Muscle of arm (tissue), 12 donors: ENCODE results near the gene TCHP. TPM values are rescaled to one million over a fixed set of nuclear protein-coding genes. Genes with fewer than 3 reads are reported as not detected.

Experiments used
- DNase-seq: peaks from one replicate; pipeline ENCODE4 v3.0.0-alpha.2; 2013
- polyA plus RNA-seq, 12 donors: library from polyadenylated mRNA; unstranded; fragments of 120-200 nt; gene quantifications; one replicate each; pipeline ENCODE4 v1.2.1, GENCODE V29; 2013; ENCODE audit not compliant: insufficient read length in 12 of 12

TCHP gene
- polyA plus RNA-seq, 12 donors = 11.5 to 39.5 (median 20.3) TPM; not detected in 1

DNA sequence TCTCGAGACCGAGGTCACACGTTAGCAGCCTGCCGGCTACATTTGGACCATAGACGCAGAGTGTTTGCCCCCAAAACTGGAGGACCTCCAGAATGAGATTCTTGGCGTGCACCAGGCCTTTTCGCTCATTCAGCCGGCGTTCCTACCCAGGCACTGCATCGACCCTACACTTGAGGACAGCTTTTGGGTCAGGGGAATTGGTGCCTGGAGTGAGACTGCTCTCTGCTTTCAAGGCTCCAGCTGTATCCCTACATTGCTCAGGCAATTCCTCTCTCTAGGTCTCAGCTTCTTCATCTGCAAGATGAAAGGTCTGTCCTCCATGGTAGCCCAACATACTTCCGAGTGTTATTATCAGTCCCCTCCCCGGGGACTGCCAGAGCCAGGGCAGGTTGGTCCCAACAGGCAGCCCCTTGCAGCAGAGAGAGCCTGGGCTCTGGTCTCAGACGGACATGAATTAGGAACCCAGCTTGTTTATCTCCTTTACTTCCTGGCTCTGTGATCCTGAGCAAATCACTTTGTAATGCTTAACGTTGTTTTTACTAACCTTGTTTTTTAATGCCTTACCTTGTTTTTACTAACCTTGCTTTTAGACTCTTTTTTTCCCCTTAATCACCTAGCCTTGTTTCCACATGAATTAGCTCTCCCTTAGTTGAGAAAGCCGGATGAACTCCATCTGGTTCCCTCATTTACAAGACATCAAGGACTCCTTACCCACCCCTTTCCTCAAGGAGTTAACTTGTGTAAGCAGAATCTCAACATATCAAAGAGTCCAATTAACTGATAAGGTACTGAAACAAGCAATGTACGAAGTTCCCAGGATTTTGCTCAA lies 892 bp downstream of the TCHP start:
- DNase-seq = no peak

DNA sequence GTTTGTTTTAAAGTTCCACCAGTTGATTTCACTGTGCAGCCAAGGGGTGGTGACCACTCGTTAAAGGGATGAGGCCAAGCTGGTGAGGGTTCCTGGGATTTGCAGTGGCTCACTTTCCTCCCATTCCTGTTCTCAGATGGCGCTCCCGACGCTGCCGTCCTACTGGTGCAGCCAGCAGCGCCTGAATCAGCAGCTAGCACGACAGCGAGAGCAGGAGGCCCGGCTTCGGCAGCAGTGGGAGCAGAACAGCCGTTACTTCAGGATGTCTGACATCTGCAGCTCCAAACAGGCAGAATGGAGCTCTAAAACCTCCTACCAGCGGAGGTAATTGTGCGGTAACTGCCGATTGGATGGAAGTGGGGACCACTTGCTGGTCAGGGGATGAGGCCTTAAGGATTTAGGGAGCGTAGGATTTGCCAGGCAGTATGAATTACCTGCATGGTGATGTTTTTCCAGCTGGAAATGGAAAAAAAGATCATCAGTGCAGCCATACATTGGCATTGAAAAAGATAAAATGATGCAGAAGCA lies 2.9 kb downstream of the TCHP start:
- DNase-seq = no peak

DNA sequence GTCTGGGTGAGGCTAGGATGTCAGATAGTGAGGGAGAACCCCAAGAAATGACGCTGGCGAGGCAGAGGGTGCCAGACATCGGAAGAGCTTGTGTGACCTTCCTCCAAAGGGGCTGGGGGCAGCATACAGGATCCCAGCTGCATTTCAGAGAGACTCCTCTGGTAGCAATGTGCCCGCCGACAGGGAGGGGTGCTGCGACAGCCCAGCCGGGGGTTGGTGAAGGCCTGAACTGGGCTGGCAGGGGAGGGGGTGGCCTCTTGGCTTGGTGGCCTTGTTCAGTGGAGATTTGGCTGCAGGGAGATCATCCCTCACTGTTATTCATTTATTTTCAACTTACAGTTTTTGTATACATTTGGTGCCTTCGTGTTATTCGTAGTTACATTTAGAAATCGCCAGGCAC lies 5.2 kb downstream of the TCHP start:
- DNase-seq = no peak

DNA sequence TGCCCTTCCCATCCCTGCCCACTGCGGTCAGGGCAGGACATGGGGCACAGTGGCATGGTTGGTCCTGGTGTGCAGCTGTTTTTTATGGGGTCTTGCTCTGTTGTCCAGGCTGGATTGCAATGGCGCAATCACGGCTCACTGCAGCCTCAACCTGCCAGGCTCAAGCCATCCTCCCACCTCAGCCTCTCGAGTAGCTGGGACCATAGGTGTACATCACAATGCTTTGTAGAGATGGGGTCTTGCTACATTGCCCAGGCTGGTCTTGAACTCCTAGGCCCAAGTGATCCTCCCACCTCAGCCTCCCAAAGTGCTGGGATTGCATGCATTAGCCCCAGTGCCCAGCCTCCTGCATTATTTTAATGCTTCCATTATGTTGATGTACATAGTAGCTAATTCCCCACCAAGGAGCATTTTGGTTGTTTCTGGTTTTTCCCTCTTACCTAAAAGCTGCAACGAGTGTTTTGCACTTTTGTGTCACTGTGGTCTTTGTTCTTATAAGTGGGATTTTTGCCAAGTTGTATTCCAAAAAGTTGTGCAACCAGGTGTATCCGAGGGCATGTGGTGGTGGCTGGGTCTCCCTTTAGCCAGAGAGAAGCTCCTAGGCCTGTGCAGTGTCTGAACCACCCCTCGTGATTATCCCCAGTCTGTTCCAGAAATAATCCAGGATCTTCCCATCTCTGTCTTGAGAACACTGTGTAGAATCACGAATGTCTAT lies 10.3 kb downstream of the TCHP start:
- no peak for DNase-seq

DNA sequence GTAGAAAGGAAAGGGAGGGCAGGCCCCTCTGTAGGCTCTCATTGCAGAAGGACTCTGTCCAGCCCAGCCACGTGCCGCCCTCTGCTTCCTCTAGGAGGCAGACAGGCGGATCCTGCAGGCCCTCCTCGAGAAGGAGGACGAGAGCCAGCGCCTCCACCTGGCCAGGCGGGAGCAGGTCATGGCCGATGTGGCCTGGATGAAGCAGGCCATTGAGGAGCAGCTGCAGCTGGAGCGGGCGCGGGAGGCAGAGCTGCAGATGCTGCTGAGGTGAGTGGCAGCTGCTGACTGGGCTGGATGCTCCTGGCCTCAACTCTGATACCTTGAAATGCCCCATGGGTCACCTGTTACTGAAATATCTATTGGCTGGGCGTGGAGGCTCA lies 10.9 kb downstream of the TCHP start:
- no peak for DNase-seq

DNA sequence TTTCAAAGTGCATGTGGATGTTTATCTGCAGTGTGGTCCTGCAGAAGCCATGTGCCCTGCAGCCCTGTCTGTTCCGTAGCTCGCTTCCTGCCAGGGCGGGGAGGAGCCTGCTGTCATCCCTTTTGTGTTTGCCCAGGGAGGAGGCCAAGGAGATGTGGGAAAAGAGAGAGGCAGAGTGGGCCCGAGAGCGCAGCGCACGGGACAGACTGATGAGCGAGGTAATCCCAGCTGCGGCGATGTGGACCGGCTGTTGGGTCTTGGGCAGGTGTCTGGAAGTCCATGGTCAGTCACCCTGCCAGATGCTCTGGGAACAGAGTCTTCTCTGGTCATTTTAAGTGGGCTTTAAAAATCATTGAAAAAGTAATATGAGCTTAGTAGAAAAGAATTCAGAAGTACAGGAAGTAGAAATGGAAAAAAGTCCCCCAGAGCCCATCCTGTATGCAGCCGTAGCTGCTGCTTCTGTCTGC lies 12.8 kb downstream of the TCHP start:
- peak; percentile 78 for DNase-seq

DNA sequence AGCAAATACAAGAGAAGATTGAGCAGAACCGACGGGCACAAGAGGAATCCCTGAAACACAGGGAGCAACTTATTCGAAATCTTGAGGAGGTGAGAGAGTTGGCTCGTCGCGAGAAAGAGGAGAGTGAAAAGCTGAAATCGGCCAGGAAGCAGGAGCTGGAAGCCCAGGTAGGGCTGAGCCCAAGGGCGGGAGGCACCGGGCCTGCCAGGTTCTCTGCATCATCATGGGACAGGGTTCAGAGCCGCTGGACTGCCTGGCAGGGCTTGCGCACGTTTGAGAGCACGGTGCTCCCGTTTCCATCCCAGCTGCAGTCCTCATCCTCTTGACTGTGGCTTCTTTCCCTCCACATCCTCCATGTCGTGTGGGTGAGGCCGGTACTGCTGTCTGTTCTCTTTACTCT lies 14.4 kb downstream of the TCHP start:
- DNase-seq = no peak

DNA sequence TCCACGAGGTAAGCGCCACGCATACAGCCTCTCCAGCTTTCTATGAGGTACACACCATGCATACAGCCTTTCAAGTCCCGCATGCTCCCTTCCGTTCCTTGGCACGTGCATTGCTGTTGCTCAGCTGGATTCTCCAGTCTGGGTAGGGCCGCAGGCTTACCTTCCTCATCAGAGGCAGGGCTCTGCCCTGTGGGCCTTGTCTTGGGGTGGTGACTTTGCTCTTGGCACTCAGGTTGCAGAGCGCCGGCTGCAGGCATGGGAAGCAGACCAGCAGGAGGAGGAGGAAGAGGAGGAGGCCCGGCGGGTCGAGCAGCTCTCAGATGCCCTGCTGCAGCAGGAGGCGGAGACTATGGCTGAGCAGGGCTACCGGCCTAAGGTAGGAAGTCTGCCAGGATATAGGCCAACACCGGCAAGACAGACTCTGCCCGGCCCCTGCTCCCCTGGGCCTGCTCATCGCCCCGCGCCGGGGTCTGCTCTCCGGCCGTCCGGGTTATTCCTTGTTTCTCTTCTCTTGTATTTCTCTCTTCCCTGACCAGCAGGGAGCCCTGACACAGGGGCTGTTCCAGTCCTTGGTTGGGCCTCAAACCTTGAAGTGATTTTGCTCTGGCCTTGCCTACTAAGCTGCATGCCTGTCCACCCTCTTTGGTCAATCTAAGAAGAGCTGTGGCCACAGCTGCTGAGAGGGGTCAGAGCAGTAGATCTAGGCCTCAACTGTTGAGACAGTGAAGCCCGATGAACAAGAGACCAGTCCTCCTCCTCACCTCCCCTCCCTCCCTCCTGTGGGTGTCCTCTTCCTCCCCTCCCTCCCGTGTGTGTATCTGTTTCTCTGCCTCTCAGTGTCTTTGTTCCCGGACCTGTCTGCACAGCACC lies 15.3 kb downstream of the TCHP start:
- no peak for DNase-seq

DNA sequence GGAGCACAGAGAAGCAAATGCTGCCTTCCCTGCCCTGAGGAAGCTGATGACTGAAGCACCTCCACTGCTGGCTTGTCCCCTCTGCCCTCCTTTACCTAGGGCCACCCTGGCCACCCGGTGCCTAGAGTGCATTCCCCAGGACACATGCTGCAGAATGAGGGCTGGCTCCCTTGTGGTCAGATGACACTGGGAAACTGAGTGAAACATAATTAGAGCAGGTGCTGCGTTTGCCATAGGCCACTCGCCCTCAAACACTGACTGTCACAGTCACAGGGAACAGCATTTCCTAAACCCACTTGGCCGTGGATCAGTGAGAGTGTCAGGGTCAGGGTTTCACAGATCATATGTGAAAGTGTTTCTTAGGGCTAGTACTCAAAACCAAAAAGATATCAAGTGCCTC lies 16.0 kb downstream of the TCHP start:
- DNase-seq = no peak

DNA sequence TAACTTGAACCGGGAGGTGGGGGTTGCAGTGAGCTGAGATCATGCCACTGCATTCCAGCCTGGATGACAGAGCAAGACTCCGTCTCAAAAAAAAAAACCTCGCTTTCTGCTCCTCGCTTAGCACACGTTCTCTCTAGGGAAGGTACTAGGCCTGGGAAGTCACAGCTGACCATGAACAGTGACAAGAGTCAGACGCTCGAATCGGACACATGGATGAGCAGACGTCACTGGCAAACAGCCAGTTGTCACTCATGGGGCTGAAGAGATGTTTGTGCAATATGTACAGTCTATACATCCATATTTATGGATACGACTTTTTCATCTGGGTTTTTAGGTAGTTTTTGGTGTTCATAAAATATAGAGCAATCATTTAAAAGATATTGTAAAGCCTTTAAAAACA lies 19.4 kb downstream of the TCHP start:
- no peak for DNase-seq

DNA sequence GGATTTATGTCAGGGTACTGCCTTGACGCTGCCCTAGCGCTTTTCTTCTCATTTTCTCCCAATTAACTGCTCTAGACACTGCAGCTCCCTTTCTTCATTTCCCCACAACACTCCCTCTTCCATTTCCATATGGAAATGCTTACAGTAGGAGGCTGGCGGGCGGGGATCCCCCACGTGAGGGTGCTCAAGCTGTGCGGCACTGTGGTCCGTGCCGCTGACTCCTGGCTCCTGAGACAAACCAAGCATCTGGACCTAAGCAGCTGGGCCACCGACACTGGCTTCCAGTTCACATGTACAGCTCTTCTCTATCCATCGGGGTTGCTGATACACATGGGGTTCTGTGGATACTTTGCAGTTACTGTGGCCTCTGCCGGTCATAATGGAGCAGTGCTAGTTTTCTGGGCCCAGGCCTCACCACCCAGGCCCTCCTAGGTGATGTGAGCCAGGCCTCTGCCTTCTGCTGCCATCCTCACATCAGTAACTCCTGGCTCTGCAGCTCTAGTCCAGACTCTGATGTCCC lies 20.2 kb downstream of the TCHP start:
- no peak for DNase-seq

DNA sequence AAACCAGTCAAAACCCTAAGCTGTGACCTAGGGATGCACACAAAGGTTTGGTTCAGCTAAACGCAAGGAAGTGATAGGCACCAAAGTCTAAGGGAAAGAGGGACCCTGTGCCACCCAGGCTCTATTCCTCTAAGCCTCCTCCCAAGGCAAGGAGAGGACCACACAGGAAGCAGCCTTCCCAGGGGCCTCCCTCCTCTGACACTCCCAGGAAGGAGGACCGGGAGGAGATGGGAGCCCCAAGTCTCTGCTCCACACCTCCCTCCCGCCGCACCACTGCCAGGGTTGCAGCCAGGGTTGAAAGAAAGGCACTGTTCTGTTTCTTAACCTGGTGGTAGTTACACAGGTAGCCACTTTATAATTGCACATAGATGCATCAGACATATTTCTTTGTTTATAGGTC lies 21.9 kb downstream of the TCHP start:
- no peak for DNase-seq

DNA sequence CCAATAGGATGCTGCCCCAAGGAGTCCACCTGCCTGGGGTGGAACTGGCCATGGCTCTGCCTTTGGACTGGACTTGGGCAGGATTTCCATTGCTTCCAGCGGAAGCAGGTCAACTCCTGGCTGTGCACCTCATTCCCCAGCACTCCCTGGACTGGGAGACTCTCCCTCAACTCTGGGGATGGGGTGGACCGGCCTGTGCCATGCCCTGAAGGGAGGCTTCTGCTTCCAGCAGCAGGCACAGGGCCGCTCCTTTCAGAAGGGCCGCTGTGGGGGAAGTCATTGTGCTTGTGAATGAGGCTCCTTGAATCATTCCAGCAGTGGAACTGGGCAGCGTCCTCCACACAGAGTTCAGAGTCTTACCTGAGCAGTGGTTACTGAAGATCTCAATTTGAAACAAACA lies 23.0 kb downstream of the TCHP start:
- DNase-seq = no peak

DNA sequence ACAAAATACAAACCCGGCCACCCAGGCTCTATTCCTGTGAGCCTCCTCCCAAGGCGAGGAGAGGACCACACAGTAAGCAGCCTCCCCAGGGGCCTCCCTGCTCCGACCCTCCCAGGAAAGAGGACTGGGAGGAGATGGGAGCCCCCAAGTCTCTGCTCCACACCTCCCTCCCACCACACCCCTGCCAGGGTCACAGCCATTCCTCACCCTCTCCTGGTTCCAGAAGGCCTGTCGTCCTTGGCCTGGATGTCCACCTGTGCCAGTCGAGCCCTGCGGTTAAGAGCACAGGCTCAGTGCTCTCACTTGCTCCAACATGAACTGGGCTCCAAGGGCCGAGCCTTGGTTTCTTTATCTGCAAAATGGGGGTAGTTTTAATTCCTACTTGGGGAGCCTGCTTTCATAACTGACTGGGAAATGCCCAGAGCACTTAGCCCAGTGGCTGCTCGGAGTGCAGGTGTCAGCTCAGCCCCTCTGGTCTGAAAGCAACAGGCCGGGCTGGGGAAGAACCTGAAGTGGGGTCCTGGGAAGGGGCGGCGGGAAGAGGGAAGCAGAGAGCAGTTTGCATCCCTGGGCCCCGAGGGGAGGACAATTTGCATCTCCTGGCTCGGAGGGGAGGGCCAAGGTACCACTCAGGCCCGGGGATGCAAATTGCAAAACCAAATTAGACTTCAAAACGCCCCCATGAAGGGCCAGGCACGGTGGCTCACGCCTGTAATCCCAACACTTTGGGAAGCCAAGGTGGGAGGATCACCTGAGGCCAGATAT lies 23.6 kb downstream of the TCHP start:
- DNase-seq = no peak

DNA sequence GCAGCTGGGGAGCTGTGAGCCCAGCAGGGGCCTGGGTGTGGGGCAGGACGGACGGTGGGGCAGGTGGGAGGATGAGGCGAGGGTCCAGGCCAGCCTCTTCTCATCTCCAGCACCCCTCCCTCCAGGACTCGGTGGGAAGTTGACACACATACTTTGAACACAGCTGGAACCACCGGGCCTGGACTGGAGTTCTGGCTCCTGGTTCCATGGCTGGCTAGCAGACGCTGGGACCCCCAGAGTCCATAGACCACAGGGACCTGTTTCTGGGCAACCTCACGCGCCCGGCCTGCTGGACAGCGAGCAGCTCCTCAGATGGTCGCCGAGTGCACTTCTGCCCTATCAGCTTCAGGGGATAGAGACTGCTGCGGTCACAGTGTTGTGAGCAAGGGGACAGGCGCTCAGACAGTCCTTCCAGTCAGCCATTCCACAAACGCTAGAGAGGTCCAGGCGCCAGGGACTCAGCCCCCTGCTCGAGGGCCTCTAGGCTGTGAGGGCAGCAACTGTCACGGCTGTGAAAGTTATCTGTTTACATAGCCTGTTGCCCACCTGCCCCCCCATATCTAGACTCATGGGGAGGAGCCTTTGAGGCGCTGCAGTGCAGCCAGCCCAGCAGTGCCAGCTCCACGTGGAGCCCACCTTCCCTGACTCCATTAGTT lies 25.2 kb downstream of the TCHP start:
- no peak for DNase-seq

DNA sequence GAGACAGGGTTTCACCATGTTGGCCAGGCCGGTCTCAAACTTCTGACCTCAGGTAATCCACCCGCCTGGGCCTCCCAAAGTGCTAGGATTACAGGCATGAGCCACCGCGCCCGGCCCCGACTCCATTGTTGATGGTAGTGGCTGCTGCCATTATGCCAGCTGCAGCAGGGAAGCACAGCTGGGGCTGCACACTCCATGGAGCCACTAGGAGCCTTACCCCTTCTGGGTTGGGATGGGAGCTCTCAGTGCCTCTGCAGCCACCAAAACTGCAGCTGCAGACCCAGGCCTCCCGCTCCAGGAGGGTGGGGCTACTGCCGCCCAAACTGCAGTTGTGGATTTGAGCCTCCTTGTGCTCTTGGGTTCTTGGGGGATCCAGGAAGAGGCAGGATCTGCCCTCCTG lies 25.9 kb downstream of the TCHP start:
- no peak for DNase-seq

DNA sequence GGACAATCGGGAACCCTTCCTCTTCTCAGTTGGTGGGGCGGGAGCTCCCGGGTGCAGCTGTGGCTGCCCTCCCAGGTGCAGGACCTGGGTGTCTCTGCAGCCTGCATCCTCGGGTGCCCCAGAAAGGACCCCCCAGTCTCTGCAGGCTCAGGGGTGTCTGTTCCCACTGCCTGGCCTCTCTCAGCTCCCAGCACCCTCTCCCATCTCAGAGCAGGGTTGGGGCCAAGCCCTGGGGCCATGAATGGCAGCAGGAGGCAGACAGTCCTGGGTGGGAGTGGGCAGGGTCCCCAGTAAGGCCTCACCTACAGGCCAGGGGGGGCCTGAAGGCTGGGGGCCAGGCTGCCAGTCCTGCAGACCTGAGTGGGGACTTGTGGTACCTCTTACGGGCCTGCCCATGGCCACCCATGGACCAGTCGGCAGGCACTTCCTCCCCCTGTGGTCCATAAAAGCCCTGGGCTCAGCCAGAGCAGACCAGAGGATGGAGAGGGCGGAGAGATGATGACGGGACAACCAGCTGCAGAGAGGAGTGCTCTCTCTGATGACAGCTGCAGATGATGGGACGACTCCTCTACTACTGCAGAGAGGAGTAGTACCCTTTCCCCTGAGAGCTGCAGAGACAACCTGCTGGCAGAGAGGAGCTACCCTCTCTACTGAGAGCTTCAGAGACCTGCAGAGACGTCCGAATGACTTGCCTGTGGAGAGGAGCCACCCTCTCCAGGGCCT lies 26.6 kb downstream of the TCHP start:
- DNase-seq = no peak

DNA sequence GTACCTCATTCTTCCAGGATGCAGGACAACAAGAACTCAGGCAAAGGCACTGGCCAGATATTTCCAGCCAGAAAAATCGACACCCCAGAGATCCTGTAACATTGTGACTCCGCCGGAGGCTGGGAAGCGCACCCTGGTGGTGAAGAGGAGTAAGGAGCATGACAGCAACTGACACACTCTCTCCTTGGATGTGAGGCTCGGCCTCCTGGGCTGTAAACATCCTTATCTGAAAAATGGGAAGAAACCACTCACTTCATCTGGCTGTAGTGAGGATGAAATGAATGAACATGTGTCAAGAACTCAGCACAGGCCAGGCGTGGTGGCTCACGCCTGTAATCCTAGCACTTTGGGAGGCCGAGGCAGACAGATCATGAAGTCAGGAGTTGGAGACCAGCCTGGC lies 27.5 kb downstream of the TCHP start:
- DNase-seq = no peak

DNA sequence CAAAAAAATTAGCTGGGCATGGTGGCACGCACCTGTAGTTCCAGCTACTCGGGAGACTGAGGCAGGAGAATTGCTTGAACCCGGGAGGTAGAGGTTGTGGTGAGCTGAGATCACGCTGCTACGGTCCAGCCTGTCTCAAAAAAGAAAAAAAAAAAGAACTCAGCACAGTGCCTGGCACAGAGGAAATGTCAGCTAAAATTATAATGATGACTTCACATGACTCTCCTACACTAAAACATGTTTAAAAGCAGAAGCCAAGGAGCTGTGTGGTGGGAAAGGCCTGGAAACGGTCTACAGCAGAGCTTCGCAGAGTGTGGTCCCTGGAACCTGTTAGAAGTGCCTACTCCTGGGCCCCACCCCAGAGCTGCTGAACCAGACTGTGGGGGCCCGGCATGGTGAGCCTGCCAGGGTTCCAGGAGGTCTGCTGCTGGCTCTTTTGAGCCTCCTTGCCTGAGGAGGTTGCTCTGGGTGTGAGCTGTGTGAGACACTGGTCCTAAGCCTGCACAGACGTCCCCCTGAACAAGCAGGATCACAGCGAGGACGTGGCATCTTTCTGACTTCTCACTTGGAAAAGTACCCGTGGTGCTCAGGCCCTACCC lies 28.1 kb downstream of the TCHP start:
- DNase-seq = no peak
